Stomach (tissue), 4 donors: ENCODE measurements around the gene NUDT4.

Experiments
- CTCF ChIP-seq, 7 experiments: fragments of 450-650 bp in 4 of 7; fragments of 200-600 bp in 3 of 7; sonication (generic) in 3 of 7; IDR thresholded peaks; one replicate each; pipeline ENCODE4 v1.5.1; 2016 to 2019; ENCODE audit warnings: antibody characterized with exemption in 7 of 7, control low read depth in 2 of 7, mild to moderate bottlenecking in 1 of 7
- POLR2A ChIP-seq, 4 donors: fragments of 450-650 bp; IDR thresholded peaks; one replicate each; pipeline ENCODE4 v1.6.1; 2016; ENCODE audit warnings: antibody characterized with exemption in 4 of 4, control low read depth in 2 of 4, mild to moderate bottlenecking in 1 of 4, moderate library complexity in 1 of 4

GRCh38 chr12:93442411-93443340, 65.0 kb downstream of the NUDT4 start:
- no peak for TF ChIP-seq POLR2A (IDR thresholded peaks at IDR 0.05)
- no peak for TF ChIP-seq CTCF (IDR thresholded peaks at IDR 0.05)
